ENCODE results near the gene ERAP2. TPM values are rescaled to one million over a fixed set of nuclear protein-coding genes. Genes with fewer than 3 reads are reported as not detected.

The ERAP2 gene
- total and polyA plus RNA-seq, 2 of the 13 experiments (the other 11 are each of a cell fraction or from before 2014, with no cell fraction given): 12.8 to 16.6 TPM

DNA sequence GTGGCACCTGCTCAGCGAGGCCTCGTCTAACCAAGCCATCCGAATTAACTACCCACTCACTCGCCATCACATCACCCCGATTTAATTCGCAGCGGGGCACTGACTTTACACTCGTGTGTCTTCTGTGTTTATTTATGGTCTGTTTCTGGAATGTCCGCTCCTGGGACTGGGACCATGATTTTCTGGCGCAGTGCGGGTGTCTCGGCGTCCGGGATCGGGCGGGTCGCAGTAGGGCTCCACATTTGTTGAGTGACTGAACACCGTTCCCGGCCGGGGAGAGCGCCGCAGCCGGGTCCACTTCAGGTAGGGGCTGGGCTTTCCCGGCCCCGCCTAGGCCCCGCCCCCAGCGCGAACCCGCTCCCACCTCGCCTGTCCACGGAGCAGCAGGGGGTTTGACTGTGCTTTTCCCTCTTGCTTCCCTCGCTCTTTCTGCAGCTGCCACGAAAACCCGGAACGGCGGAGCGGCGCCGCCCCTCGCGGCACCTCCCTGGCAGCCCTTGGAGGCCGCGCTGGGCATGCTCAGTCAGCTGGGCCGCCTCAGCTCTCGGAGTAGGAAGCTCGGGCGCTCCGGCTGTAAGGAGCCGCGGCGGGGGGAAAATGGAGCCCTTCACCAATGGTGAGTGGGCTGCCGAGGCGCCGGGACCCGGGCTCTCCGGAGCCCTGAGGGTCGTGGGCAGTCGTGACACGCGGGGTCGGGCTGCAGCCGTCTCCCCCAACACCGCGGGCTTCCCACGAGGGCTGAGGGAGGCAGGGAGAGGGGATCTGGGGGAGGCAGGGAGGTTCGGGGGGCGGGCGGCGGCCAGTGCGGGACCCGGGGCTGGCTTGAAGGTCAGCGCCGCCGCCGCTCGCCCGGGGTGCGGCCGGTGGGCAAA, 59.5 kb downstream of the ERAP2 start, which contains the start of gene LNPEP (continued):
- no peak for TF ChIP-seq HMGXB3 (CRISPR knock-in tag; IDR thresholded peaks at IDR 0.05; ENCODE audit: borderline replicate concordance)
- TF ChIP-seq KDM4B (CRISPR knock-in tag; IDR thresholded peaks at IDR 0.05): peak; percentile 81; the same call in 1 of the 2 replicates
- TF ChIP-seq ZNF205 (CRISPR knock-in tag; IDR thresholded peaks at IDR 0.05): peak; percentile 59; the same call in 1 of the 2 replicates
- TF ChIP-seq, protein P1, sequence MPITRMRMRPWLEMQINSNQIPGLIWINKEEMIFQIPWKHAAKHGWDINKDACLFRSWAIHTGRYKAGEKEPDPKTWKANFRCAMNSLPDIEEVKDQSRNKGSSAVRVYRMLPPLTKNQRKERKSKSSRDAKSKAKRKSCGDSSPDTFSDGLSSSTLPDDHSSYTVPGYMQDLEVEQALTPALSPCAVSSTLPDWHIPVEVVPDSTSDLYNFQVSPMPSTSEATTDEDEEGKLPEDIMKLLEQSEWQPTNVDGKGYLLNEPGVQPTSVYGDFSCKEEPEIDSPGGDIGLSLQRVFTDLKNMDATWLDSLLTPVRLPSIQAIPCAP (CRISPR knock-in tag; IDR thresholded peaks at IDR 0.05; ENCODE audit: low read depth): no peak
- TF ChIP-seq, protein P2, sequence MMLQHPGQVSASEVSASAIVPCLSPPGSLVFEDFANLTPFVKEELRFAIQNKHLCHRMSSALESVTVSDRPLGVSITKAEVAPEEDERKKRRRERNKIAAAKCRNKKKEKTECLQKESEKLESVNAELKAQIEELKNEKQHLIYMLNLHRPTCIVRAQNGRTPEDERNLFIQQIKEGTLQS (CRISPR knock-in tag; IDR thresholded peaks at IDR 0.05): no peak
- TF ChIP-seq MXI1 (IDR thresholded peaks at IDR 0.05; ENCODE audit: borderline replicate concordance, low read depth, low read length): peak; percentile 80; the same call in 1 of the 3 replicates
- TF ChIP-seq MAZ (IDR thresholded peaks at IDR 0.05; ENCODE audit: borderline replicate concordance, low read depth, low read length): peak; percentile 86; the same call in 1 of the 2 replicates
- TF ChIP-seq MAZ (CRISPR knock-in tag; IDR thresholded peaks at IDR 0.05; ENCODE audit: low read depth): peak; percentile 85; the same call in 1 of the 2 replicates
- TF ChIP-seq CAMTA2 (CRISPR knock-in tag; IDR thresholded peaks at IDR 0.05; ENCODE audit: borderline replicate concordance): no peak
- TF ChIP-seq ZNF747 (CRISPR knock-in tag; IDR thresholded peaks at IDR 0.05; ENCODE audit: borderline replicate concordance): peak; percentile 67; the same call in 1 of the 2 replicates
- peak; percentile 91 for TF ChIP-seq HNF1B (CRISPR knock-in tag; IDR thresholded peaks at IDR 0.05)
- peak; percentile 72; the same call in 1 of the 2 replicates for TF ChIP-seq ZBED4 (CRISPR knock-in tag; IDR thresholded peaks at IDR 0.05; ENCODE audit: borderline replicate concordance)
- no peak; the same call in 1 of the 2 replicates for TF ChIP-seq ZFP1 (CRISPR knock-in tag; IDR thresholded peaks at IDR 0.05)
- no peak for TF ChIP-seq GRHL1 (CRISPR knock-in tag; conservative IDR thresholded peaks at IDR 0.05)

All from HepG2 (cell line).